Activated effector memory CD4-positive, alpha-beta T cell treated with Interleukin-2 at 50 U/mL for 16 hours (primary cell): Measurements from ENCODE around the gene C1orf210.

Experiments
- DNase-seq: peaks from one replicate; pipeline ENCODE4 v3.0.0-alpha.2; 2020

C1orf210 gene

GRCh38 chr1:43272161-43272560 is 13.2 kb downstream of the C1orf210 start:
- no peak for DNase-seq

- DNase-seq = no peak
Measured at GRCh38 chr1:43271186-43272118, 13.9 kb downstream of the C1orf210 start.

GRCh38 chr1:43270421-43271095 is 14.8 kb downstream of the C1orf210 start:
- DNase-seq = no peak

GRCh38 chr1:43269627-43270375 is 15.6 kb downstream of the C1orf210 start, which contains the start of gene TMEM125:
Gene TMEM125 (plus strand): TSS chr1:43269983. CDS start chr1:43272723, 2,740 bp downstream.
- no peak for DNase-seq

GRCh38 chr1:43267818-43268425 is 17.5 kb downstream of the C1orf210 start:
- DNase-seq = no peak

- DNase-seq = no peak
Measured at GRCh38 chr1:43267291-43267805, 18.0 kb downstream of the C1orf210 start.

GRCh38 chr1:43266881-43267280 is 18.5 kb downstream of the C1orf210 start:
- no peak for DNase-seq

- DNase-seq = no peak
Measured at GRCh38 chr1:43265431-43265830, 19.9 kb downstream of the C1orf210 start.

- no peak for DNase-seq
Measured at GRCh38 chr1:43258370-43258769, 27.0 kb downstream of the C1orf210 start.

- no peak for DNase-seq
Measured at GRCh38 chr1:43256675-43257570, 28.5 kb downstream of the C1orf210 start.

- DNase-seq = no peak
Measured at GRCh38 chr1:43255438-43256210, 29.8 kb downstream of the C1orf210 start.

- DNase-seq = no peak
Measured at GRCh38 chr1:43253876-43254275, 31.5 kb downstream of the C1orf210 start.

- DNase-seq = no peak
Measured at GRCh38 chr1:43253173-43253572, 32.2 kb downstream of the C1orf210 start.

- DNase-seq = no peak
Measured at GRCh38 chr1:43252225-43252624, 33.2 kb downstream of the C1orf210 start.

- no peak for DNase-seq
Measured at GRCh38 chr1:43251024-43251423, 34.4 kb downstream of the C1orf210 start.

GRCh38 chr1:43250351-43250761 is 35.0 kb downstream of the C1orf210 start:
- DNase-seq = no peak

- no peak for DNase-seq
Measured at GRCh38 chr1:43247256-43247921, 38.0 kb downstream of the C1orf210 start.

GRCh38 chr1:43246466-43247213 is 38.7 kb downstream of the C1orf210 start:
- no peak for DNase-seq

GRCh38 chr1:43243299-43243698 is 42.1 kb downstream of the C1orf210 start:
- no peak for DNase-seq
